HG03565 (cell line): ENCODE data around the gene FER.
"Not testable (repeated sequence)": the region's sequence is repeated elsewhere in the genome, so short reads cannot be mapped to it uniquely, and the experiment has no call there.

ENCODE experiments used
- ATAC-seq: cut with Tn5 transposase; IDR thresholded peaks from one replicate; pipeline ENCODE4 v1.9.1; 2021; ENCODE audit warnings: mild to moderate bottlenecking, moderate library complexity; ENCODE audit not compliant: unreplicated experiment

Gene FER

GRCh38 chr5:109028608-109029299, 281.1 kb downstream of the FER start:
- no peak for ATAC-seq

GRCh38 chr5:109029847-109030246, 282.1 kb downstream of the FER start:
- ATAC-seq = no peak

GRCh38 chr5:109030360-109031143, 282.9 kb downstream of the FER start:
- ATAC-seq = no peak

GRCh38 chr5:109034306-109034705, 286.6 kb downstream of the FER start:
- peak; percentile 58 for ATAC-seq

GRCh38 chr5:109035436-109035835, 287.7 kb downstream of the FER start:
- no peak for ATAC-seq

- no peak for ATAC-seq
These were observed 290.6 kb downstream of the FER start for GRCh38 chr5:109038209-109038840.

GRCh38 chr5:109041317-109041716, 293.6 kb downstream of the FER start:
- ATAC-seq = no peak

GRCh38 chr5:109045710-109046109, 298.0 kb downstream of the FER start:
- ATAC-seq = no peak

GRCh38 chr5:109049565-109049964, 301.9 kb downstream of the FER start:
- ATAC-seq = no peak

GRCh38 chr5:109050321-109050720, 302.6 kb downstream of the FER start:
- ATAC-seq = not testable (repeated sequence)

- not testable (repeated sequence) for ATAC-seq
These were observed 304.5 kb downstream of the FER start for GRCh38 chr5:109052216-109052615.

- no peak for ATAC-seq
These were observed 306.3 kb downstream of the FER start for GRCh38 chr5:109053995-109054417.

GRCh38 chr5:109060378-109061025, 312.8 kb downstream of the FER start:
- ATAC-seq = no peak

GRCh38 chr5:109062664-109063063, 315.0 kb downstream of the FER start:
- no peak for ATAC-seq

- no peak for ATAC-seq
These were observed 315.5 kb downstream of the FER start for GRCh38 chr5:109063223-109063622.

GRCh38 chr5:109076741-109077140, 329.0 kb downstream of the FER start:
- ATAC-seq = no peak

- no peak for ATAC-seq
These were observed 330.8 kb downstream of the FER start for GRCh38 chr5:109078448-109078847.

- no peak for ATAC-seq
These were observed 332.8 kb downstream of the FER start for GRCh38 chr5:109080481-109080880.

- ATAC-seq = no peak
These were observed 333.2 kb downstream of the FER start for GRCh38 chr5:109080896-109081295.

GRCh38 chr5:109083937-109084336, 336.2 kb downstream of the FER start:
- no peak for ATAC-seq

GRCh38 chr5:109089191-109089590, 341.5 kb downstream of the FER start:
- no peak for ATAC-seq
